HepG2 (cell line): Measurements from ENCODE around the gene RGL1. TPM values are rescaled to one million over a fixed set of nuclear protein-coding genes. Genes with fewer than 3 reads are reported as not detected.

Experiments used
- MEF2D ChIP-seq: sonication (generic); formaldehyde crosslinking; IDR thresholded peaks from 2 replicates; pipeline ENCODE4 v1.5.1; 2020; ENCODE audit warnings: mild to moderate bottlenecking, missing genetic modification reagents
- ZBTB40 ChIP-seq, 2 experiments: fragments of 450-650 bp in 1 of 2; sonication (generic) in 1 of 2; formaldehyde crosslinking in 1 of 2; IDR thresholded peaks; 2 replicates each; pipeline versions ENCODE4 v1.6.1 to v1.8.0; 2016 to 2022; ENCODE audit warnings: antibody characterized with exemption in 1 of 2, mild to moderate bottlenecking in 1 of 2, missing genetic modification reagents in 1 of 2
- polyA plus RNA-seq, 8 experiments: library from polyadenylated mRNA; depleted of rRNA in 3 of 8; stranded (reverse) in 7 of 8; unstranded in 1 of 8; fragments of >200 nt; fragmentation: Illumina TruSeq in 4 of 8; extraction: Trizol in 4 of 8; gene quantifications; 2 replicates each; pipeline versions ENCODE4 v1.2.1 to v1.2.3, GENCODE V29; 2011 to 2016; ENCODE audit warnings: low read depth in 4 of 8, missing spikeins in 1 of 8, mixed read lengths in 1 of 8; ENCODE audit not compliant: insufficient read depth in 1 of 8
- total RNA-seq, 5 experiments: library from RNA; depleted of rRNA; stranded (reverse); fragments of >200 nt; fragmentation: Illumina TruSeq; extraction: Trizol; gene quantifications; 2 replicates each; pipeline ENCODE4 v1.2.3, GENCODE V29; 2016; ENCODE audit warnings: low read depth in 1 of 5
- TF ChIP-seq, protein P1 (sequence below): sonication (generic); formaldehyde crosslinking; IDR thresholded peaks from 2 replicates; pipeline ENCODE4 v1.8.0; 2022; ENCODE audit warnings: missing genetic modification reagents, mild to moderate bottlenecking, borderline replicate concordance

Gene RGL1
- total and polyA plus RNA-seq, 2 of the 13 experiments (the other 11 are each of a cell fraction or from before 2014, with no cell fraction given): 3.5 to 4.7 TPM

- TF ChIP-seq ZBTB40 (IDR thresholded peaks at IDR 0.05): no peak
- no peak for TF ChIP-seq ZBTB40 (CRISPR knock-in tag; IDR thresholded peaks at IDR 0.05)
- TF ChIP-seq MEF2D (CRISPR knock-in tag): no peak
- TF ChIP-seq, protein P1, sequence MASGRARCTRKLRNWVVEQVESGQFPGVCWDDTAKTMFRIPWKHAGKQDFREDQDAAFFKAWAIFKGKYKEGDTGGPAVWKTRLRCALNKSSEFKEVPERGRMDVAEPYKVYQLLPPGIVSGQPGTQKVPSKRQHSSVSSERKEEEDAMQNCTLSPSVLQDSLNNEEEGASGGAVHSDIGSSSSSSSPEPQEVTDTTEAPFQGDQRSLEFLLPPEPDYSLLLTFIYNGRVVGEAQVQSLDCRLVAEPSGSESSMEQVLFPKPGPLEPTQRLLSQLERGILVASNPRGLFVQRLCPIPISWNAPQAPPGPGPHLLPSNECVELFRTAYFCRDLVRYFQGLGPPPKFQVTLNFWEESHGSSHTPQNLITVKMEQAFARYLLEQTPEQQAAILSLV (CRISPR knock-in tag): no peak
These were observed 16.5 kb downstream of the RGL1 start (continued) for GRCh38 chr1:183821309-183821888.
